HG03159 (cell line): ENCODE results near the gene PMM2.
"Not testable (repeated sequence)": the region's sequence is repeated elsewhere in the genome, so short reads cannot be mapped to it uniquely, and the experiment has no call there.

Source experiments
- ATAC-seq: cut with Tn5 transposase; IDR thresholded peaks from one replicate; pipeline ENCODE4 v1.9.1; 2021; ENCODE audit warnings: mild to moderate bottlenecking, moderate library complexity; ENCODE audit not compliant: unreplicated experiment

The PMM2 gene

DNA sequence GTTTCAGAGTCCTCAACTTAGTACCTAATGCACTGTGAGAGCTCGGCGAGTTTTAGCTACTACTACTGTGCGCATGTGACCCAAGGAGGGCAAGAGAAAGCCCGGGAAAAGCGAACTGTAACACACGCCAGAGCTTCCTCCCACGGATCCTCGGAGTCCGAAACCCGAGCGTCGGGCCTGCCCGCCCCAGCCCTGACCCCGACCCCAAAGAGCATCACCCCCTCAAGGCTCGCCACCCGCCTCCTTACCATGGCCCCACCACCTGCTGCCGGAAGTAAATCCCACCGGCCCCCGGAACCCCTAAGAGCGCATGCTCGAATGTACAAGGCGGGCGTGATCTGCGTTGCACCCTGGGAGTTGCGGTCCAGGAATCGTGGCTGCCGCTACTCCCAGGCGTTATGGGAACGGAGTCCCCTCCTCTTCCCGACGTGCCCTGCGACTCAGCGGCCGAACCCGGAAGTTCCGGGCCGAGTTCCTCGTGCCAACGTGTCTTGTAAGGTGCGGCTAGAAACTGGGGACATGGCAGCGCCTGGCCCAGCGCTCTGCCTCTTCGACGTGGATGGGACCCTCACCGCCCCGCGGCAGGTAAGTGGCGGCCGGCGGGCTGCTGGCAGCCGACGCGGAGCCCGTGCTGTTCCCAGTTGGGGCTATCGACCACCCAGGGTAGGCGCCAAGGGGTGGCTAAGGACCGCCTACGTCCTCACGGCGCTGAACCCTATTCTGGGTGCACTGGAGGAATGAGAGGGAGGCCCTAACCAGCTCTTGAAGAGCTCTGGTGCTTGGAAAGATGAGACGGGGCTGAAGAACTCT is at the start of gene PMM2, which contains the start of gene TMEM186:
TSS of gene PMM2 (plus strand) at position 476 of the 810 bp plus-strand sequence. CDS start at position 520, 44 bp downstream.
TSS of gene TMEM186 (minus strand) at position 276 of the 810 bp plus-strand sequence. CDS start at position 251, 25 bp downstream.
- peak; percentile 93 for ATAC-seq

DNA sequence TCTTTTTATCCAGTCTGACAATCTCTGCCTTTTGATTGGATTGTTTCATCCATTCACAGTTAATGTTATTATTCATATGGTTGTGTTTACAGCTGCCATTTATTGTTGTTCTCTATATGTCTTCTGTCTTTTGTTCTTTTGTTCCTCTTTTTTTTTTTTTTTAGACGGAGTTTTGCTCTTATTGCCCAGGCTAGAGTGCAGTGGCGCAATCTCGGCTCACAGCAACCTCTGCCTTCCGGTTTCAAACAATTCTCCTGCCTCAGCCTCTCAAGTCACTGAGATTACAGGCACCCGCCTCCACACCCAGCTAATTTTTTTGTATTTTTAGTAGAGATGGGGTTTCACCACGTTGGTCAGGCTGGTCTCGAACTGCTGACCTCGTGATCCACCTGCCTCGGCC is 48.7 kb upstream of the PMM2 start:
- ATAC-seq, result not testable (repeated sequence)

DNA sequence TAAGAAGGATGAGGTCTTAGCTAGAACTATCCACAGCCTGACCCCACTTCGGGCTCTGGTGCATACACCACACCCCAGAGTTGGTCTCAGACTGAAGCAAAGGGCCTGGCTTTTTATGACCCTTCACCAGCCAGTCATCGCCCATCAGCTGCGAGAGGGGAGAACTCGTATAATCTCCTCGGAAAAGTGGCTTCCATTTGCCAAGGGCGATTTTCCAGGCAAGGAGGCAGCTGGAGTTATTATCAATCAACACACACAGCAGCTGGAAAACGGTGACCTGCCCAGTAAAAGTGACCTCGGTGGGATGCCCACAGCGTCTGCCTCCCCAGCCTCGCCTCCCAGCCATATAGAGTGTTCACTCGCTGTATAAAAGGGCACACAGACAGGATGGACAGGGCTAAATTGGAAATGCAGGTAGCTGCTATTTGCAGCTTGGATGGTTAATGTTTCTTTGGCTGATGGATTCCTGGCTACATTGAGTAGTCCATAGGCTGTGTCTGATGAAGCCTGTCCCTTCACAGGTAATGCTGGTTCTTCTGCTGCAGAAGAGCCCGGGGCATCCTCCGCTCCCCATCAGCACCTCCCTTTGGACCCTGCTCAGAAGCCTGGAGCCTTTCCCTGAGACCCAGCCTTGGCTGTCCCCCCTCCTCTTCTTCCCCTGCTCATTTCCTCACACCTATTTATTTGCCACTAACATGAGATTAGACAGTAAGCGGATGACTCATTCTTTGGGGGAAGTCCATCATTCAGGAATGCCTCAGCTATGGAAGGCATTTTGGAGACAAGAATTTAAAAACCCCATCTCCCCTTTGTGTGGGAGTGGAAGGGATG is 45.9 kb upstream of the PMM2 start:
- no peak for ATAC-seq

DNA sequence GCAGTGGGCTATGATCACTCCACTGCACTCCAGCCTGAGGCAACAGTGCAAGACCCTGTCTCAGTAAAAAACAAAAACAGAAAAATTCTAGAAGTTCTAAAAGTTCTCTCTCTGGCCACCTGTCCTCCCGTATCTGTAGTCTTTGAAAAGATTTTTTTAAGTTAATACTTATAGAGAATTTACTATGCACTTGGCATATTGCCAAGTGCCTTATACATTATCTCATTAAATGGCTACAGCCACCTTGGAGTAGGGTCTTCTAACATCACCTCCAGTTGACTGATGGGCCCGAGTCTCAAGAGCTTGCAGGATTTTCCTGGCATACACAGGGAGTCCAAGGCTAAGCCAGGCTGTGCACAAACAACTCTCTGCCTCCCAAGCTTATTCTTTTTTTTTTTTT is 44.9 kb upstream of the PMM2 start:
- ATAC-seq, result no peak

DNA sequence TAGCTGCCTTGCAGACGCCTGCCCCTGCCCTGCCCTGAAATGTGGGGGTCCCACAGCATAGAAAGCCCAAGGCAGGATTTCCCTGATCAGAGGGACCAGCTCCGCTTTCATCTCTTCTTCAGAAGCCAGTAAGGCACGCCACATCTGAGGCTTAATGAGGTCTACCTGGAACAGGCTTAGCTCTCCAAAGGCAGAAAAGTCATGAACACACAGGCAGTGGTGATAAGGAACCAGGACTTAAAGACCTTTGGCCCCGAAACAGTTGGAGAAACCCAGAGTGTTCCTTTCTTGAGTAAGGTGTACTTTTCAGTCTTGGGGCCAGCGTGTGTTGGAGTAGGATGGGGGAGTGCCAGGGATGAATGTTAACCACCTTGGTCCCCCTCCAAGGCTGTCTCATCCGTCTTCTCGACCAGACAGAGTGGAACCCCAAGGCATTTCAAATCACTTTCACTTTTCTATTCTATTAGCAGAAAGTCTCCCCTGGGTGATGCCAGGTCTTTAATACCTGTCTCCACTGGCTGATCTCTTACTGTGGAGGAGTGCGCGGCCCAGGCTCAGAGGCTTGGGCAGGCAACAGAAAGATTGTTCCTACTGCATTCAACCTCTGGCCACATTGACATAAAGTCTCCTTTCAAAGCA is 44.1 kb upstream of the PMM2 start:
- ATAC-seq, result no peak

DNA sequence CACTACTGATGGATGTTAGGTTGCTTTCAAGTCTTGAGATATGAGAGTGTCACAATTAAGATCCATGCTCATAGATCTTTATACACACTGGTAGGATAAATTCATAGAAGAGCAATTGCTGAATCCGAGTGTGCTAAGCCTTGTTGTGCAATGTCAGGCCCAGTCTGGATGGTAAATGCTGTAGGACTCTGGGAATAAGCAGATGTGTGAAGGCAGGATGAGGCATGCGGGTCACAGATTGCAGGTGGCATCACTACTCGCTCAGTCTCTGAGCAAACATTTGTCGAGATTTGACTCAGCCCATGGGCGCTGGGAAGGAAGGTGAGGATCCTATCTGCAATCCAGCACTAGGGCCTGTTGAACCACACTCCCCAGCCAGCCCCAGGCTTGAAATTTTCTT is 40.9 kb upstream of the PMM2 start:
- no peak for ATAC-seq

DNA sequence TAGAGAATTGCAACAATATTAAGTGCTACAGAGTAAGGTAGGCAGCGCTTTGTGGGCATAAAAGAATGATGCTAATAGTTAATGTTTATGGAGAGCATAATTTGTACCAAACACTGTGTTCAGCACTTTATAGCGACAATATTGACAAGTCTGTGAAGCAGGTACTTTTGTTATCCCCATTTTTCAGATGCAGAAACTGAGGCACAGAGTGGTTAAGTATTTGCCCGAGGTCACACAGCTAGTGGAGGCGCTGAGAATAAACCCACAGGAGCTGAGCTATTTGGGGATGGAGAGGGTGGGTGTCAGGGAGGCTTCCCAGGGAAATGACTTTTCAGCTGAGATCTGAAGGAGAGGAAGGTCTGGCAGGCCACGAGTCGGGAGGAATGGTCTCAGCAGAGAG is 39.6 kb upstream of the PMM2 start:
- ATAC-seq, result no peak

DNA sequence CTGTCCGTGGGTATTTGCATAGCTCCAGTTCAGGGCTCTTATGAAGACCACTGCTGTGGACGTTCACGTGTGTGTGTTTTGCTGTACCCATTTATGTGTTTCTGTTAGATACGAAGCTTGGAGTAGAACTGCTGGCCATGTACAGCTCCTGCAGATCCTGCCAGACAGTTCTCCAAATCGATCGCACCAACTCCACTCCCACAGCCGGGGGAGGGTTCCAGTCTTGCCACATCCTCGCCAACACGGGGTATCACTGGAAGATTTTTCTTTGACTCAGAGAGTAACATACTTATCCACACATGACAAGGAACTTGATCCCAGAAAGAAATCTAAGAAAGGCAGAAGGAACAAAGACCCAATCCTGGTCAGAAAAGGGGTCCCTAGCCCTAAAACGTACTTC is 37.6 kb upstream of the PMM2 start:
- ATAC-seq, result no peak

DNA sequence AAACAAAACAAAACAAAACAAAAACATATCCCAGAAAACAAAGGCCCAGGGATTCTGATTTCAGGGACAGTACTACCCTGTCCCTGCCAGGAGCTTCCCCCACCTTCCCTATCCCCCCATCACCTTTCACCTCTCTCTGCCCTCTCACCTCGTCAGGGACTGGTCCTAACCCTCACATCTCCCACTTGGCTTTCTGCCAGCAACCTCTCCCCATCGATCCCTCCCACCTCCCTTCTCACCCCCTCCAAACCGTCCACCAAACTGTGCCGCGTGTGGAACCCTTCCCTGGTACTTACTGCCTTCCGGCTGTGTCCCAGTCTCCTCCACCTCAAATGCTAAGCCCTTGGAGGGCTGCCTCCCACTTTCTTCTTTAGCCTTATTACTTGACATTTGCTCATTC is 36.6 kb upstream of the PMM2 start:
- no peak for ATAC-seq

DNA sequence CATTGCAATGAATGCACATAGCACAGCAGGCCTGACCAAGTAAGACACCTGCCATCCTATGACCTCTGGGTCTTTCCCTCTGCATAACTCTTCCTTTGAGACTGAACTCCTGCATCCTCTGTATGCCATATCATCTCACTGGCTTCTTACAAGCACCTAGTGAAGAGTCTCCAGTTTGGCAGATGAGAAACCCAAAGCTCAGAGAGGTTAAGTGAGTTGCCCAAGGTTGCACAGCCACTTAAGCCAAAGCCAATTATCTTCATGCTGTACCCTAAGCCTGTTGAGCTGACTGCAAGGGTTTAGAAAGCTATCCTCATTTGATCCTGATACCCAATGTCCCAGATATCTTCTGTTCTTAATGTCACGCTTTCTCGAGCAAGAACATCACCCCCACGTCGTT is 35.4 kb upstream of the PMM2 start:
- no peak for ATAC-seq

DNA sequence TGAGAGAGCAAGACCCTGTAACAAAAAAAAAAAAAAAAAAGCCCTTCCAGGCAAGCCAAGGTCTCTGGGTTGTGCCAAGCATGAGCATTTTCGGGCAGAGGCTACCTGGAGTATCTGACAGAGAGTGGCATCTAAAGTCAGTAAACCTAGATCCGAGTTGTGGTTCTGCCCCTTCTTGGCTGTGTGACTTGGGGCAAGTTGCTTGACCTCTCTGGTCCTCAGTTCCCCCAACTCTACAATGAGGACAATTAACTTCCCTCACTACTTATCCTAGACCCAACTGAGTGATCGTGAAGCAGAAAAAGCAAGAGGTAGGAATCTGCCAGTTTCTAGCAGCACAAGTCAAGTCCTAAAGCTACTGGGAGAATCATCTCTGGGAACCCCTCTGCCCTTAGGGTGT is 34.6 kb upstream of the PMM2 start:
- ATAC-seq, result no peak

DNA sequence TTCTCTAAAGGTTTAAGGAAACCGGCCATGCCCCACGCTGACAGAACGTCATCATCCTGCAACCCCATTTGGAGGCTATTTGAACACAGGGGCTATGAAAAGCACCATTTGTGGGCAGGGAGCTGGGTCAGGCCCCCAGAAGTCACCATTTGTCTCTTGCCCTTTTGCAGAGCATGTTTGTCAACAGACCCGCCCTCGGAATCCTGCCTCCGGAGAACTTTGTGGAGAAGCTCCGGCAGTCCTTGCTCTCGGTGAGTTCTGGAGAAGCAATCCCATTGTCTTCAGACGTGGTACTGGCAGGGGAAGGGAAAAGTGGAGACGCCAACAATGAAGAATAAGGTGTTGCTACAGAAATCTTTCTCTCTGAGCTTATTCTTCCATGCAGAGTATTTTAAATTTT is 33.7 kb upstream of the PMM2 start:
- no peak for ATAC-seq

DNA sequence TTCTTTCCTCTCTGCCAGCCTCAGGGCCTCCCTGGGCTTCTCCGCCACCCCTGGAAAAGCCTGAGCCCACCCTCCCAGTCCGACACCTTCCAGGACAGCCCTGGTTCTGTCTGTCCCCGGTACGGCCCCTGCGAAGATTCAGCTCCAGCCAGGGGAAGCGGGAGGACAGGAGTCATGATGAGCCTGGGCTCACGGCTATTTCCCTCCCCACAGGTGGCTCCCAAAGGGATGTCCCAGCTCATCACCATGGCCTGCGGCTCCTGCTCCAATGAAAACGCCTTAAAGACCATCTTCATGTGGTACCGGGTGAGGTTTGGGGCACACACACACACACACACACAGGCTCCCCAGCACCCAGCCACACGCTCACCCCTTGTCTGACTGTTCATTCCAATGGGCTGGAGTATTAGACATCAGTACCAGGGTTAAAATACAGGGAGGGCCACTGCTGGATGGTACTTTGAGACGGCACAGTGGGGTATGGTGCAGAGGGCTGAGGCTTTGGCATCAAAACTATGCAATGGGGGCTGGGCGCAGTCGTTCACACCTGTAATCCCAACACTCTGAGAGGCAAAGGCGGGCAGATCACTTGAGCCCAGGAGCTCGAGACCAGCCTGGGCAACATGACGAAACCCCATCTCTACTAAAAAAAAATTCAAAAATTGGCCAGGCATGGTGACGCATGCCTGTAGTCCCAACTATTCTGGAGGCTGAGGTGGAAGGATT is 33.0 kb upstream of the PMM2 start:
- no peak for ATAC-seq

DNA sequence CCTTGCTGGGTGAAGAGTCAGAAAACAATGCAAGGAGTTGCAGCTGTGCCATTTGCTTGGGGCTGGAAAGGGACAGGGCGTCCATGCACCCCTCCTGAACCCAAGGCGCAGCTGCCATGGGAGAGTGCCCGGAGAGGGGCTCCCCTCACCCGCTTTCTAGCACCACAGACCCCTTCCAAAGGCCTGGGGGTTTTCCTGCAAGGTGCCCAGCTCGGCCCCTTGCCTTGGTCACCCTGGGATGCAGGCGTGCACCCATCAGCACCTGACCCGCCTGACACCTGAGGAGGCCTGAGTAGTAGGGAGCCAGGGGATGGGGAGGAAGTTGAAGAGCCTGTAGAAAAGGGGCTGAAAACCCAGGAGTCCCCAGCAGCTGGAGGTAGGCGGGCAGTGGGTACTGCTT is 30.5 kb upstream of the PMM2 start:
- ATAC-seq, result no peak

DNA sequence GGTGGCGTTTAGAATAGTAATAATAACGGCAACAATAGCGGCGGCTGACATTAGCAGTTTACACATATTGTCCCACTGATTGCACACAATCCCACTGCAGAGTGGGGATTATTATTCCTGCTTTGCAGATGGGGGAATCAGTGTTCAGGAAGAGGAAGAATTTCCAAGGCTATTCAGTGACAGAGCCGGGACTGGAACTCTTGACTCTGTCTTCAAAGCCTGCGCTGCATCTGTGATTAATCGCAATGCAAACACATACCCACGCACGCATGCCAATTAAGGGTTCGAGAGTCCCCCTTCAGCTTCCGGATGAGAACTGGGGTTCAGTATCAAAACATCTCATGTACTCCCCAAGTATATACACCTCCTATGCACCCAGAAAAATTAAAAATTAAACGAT is 29.4 kb upstream of the PMM2 start:
- ATAC-seq, result no peak

DNA sequence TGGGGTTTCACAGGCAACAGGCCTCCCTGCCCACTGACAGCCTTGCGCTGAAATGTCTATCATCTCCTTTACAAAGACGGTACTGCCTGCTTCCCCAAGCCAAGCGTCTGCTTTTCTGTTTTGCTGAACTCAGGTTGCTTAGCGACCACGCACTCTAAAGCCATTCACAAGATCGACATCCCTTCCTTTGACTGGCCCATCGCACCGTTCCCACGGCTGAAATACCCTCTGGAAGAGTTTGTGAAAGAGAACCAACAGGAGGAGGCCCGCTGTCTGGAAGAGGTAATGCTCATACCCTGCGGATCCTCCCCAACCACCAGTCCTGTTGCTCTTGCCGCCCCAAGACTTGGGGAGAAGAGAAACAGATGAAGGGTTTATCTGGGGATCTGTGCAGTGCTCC is 28.9 kb upstream of the PMM2 start:
- no peak for ATAC-seq

DNA sequence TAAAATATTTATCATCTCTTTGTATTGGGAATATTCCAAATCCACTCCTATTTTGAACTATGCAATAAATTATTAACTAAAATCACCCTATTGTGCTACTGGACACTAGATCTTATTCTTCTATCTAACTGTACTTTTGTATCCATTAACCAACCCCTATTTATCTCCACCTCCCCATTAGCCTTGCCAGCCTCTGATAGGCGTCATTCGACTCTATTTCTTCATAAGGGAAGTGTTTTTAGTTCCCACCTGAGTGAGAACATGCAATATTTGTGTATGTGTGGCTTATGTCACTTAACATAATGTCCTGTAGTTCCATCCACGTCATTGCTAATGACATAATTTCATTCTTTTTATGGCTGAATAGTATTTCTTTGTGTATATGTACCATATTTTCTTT is 24.1 kb upstream of the PMM2 start:
- ATAC-seq, result no peak

DNA sequence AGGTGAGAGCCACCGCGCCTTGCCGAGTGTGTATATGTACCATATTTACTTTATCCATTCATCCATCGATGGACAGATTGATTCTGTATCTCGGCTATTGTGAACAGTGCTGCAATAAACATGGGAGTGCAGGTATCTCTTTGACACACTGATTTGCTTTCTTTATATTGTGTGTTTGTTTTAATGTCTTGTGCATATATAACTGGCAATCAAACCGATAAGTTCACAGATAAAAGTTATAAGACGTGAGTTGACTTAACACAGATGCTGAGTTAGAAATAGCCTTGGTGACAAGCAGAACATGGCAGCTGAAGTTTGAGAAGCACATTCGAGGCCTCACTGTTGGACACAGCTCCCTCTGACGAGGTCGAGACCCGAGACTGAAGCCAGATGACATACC is 23.4 kb upstream of the PMM2 start:
- ATAC-seq, result no peak

DNA sequence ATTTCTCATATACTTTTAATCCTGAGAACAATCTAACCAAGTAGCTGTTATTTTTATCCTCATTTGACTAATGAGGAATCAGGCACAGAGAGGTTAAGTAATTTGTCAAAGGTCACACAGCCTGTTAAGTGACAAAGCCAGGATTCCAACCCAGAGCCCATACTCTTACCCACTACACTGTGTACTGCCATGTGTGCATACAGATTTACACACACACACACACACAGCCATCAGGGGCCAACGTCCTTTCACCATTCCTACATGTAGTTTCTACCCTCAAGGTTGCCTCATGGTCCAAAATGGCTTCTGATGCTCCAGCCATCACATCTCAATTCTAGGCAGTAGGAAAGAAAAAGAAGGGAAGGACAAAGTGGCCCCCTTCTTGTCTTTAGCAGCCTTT is 22.3 kb upstream of the PMM2 start:
- ATAC-seq, result no peak

DNA sequence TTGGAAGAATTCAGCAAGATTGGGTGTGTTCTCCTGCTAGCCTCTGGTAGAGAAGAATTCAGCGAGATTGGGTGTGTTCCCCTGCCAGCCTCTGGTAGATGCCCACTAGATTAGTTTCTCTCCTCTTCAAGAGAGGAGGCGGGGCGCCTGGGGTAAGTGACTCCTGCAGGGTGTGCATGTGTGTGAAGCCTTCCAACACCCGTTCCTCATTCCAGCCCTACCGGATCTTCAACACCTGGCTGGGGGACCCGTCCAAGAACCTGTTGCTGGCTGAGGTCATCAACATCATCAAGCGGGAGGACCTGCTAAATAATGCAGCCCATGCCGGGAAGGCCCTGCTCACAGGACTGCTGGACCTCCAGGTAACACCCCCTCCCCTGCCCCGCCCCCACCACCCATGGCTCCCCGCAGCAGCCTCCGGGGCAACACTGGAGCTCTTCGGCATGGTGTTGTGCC is 21.5 kb upstream of the PMM2 start:
- no peak for ATAC-seq

DNA sequence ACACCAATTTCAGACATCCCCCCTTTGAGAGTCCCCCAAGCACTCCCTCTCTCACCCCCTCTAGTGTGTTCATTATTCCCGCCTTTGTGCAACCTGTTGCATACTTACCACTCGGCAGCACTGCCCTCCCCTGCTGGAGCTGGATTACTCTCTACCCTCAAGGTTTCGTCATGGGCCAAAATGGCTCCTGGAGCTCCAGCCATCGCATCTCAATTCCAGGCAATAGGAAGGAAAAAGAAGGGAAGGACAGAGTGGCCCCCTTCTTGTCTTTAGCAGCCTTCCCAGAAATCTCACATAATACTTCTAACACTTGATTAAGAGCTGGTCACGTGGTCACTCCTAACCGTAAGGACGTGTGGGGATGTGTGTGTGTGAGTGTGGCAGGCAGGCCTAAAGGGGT is 20.4 kb upstream of the PMM2 start:
- no peak for ATAC-seq
